ENCODE measurements around the gene IFT43. TPM values are rescaled to one million over a fixed set of nuclear protein-coding genes. Genes with fewer than 3 reads are reported as not detected.

The IFT43 gene
- total and polyA plus RNA-seq, 9 of the 15 experiments (the other 6 are each of a cell fraction or from before 2014, with no cell fraction given): 4.9 to 12.8 (median 8.0) TPM

- TF ChIP-seq STAT6 (CRISPR knock-in tag; IDR thresholded peaks at IDR 0.05) (no peak), SP2 (IDR thresholded peaks at IDR 0.05; ENCODE audit: extremely low read depth, low read depth, low read length, poor library complexity, severe bottlenecking) (no peak), ZNF311 (CRISPR knock-in tag; IDR thresholded peaks at IDR 0.05) (no peak), GTF3C2 (IDR thresholded peaks at IDR 0.05; ENCODE audit: borderline replicate concordance, extremely low read depth, insufficient read length) (no peak), TAF9B (IDR thresholded peaks at IDR 0.05; ENCODE audit: partially characterized antibody) (no peak)
Observed at GRCh38 chr14:76057914-76058313, 72.4 kb downstream of the IFT43 start (continued).

Data from K562 (cell line).